ENCODE measurements around the gene CACNA1H. TPM values are rescaled to one million over a fixed set of nuclear protein-coding genes. Genes with fewer than 3 reads are reported as not detected.

The CACNA1H gene
- total and polyA plus RNA-seq, 7 donors: 0.46 to 181 (median 37.0) TPM

- no peaks in the 10 kb centered on the region for H3K27me3 ChIP-seq
- no peak overlapping the region for H3K4me3 ChIP-seq
- H3K4me1 ChIP-seq: peaks cover 0 to 8% (median 0%) of the 10 kb centered on the region in 4 donors
- no peak for TF ChIP-seq POLR2A (IDR thresholded peaks at IDR 0.05)
- no peak for TF ChIP-seq EP300 (IDR thresholded peaks at IDR 0.05)
- TF ChIP-seq CTCF (IDR thresholded peaks at IDR 0.05): no peak
- peak in 1 of 4 donors; percentile 11 for TF ChIP-seq POLR2AphosphoS5 (IDR thresholded peaks at IDR 0.05)
- H3K36me3 ChIP-seq: peaks cover 45 to 76% (median 68%) of the 10 kb centered on the region in 4 donors
- intact Hi-C loops (cut with DNase I): no loop called here
- peak overlapping the region in 1 of 4 donors; percentile 4 for H3K27ac ChIP-seq
- 79 to 90% methylated on average over 24 of the region's 24 CpGs for WGBS, 2 donors
- DNase-seq: no peak
- H3K9me3 ChIP-seq: no peaks in the 10 kb centered on the region
Observed at GRCh38 chr16:1218930-1219611, 66.2 kb downstream of the CACNA1H start.

- Histone ChIP-seq H3K27me3 (no peaks in the 10 kb centered on the region), H3K36me3 (peaks cover 34 to 65% (median 57%) of the 10 kb centered on the region in 4 donors), H3K4me1 (peaks cover 0 to 16% (median 2%) of the 10 kb centered on the region in 4 donors), H3K9me3 (no peaks in the 10 kb centered on the region), H3K27ac (peak overlapping the region in 1 of 4 donors; percentile 11), H3K4me3 (no peak overlapping the region)
- WGBS, 2 donors: 89 to 92% methylated on average over 55 of the region's 55 CpGs
- no peak for DNase-seq
- intact Hi-C loops (cut with DNase I): no loop called here
- TF ChIP-seq POLR2AphosphoS5 (IDR thresholded peaks at IDR 0.05) (no peak), CTCF (IDR thresholded peaks at IDR 0.05) (no peak), POLR2A (IDR thresholded peaks at IDR 0.05) (no peak), EP300 (IDR thresholded peaks at IDR 0.05) (no peak)
Observed at GRCh38 chr16:1220098-1220728, 67.3 kb downstream of the CACNA1H start.

GRCh38 chr16:1220841-1221627 lies 68.1 kb downstream of the CACNA1H start:
- H3K36me3 ChIP-seq: peaks cover 33 to 57% (median 49%) of the 10 kb centered on the region in 4 donors
- H3K9me3 ChIP-seq: no peaks in the 10 kb centered on the region
- intact Hi-C loops (cut with DNase I): no loop called here
- peak overlapping the region; percentile 11 to 43 (median 30) for H3K27ac ChIP-seq
- no peaks in the 10 kb centered on the region for H3K27me3 ChIP-seq
- H3K4me1 ChIP-seq: peaks cover 0 to 24% (median 10%) of the 10 kb centered on the region in 4 donors
- no peak for DNase-seq
- WGBS, 2 donors: 67 to 86% methylated on average over 48 of the region's 48 CpGs
- TF ChIP-seq CTCF (IDR thresholded peaks at IDR 0.05) (no peak), POLR2A (IDR thresholded peaks at IDR 0.05) (no peak), POLR2AphosphoS5 (IDR thresholded peaks at IDR 0.05) (peak in 1 of 4 donors; percentile 12), EP300 (IDR thresholded peaks at IDR 0.05) (no peak)
- H3K4me3 ChIP-seq: no peak overlapping the region

GRCh38 chr16:1221628-1222552 lies 69.0 kb downstream of the CACNA1H start:
- peaks cover 0 to 25% (median 16%) of the 10 kb centered on the region in 4 donors for H3K4me1 ChIP-seq

More at GRCh38 chr16:1221628-1222552, 69.0 kb downstream of the CACNA1H start:
- no peak overlapping the region for H3K4me3 ChIP-seq
- H3K9me3 ChIP-seq: no peaks in the 10 kb centered on the region
- DNase-seq: no peak
- H3K27me3 ChIP-seq: no peaks in the 10 kb centered on the region
- 72 to 82% methylated on average over 40 of the region's 40 CpGs for WGBS, 2 donors
- H3K27ac ChIP-seq: peak overlapping the region; percentile 1 to 43 (median 34)
- TF ChIP-seq POLR2AphosphoS5 (IDR thresholded peaks at IDR 0.05) (no peak), EP300 (IDR thresholded peaks at IDR 0.05) (no peak), CTCF (IDR thresholded peaks at IDR 0.05) (no peak), POLR2A (IDR thresholded peaks at IDR 0.05) (no peak)
- intact Hi-C loops (cut with DNase I): no loop called here
- peaks cover 30 to 48% (median 40%) of the 10 kb centered on the region in 4 donors for H3K36me3 ChIP-seq
